ENCODE results near the gene MYCBP.

MYCBP gene

DNA sequence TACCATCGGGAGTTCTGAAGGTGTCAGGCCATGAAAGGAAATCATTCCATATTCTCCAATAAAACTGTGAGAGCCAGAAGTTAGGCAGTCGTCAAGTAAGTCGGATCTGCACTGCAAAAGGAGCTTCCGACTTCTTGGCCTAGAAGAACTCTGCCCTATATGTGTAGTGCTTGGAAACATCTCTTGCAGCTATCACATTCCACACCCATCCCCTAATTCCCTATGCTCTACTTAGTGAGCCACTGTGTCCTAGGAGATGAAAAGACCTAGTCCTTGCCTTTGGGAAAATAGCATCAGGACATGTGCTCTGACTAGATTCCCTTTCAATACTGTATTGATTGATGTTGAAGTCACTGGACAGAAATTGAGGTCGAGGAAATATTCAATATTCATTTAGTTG, 16.4 kb upstream of the MYCBP start:
- TF ChIP-seq TAF1 (IDR thresholded peaks at IDR 0.05; ENCODE audit: borderline replicate concordance, insufficient read depth, low read length), result no peak
- no peak for TF ChIP-seq SIN3A (IDR thresholded peaks at IDR 0.05; ENCODE audit: borderline replicate concordance, insufficient read depth, low read length)
- TF ChIP-seq FOXP2 (optimal IDR thresholded peaks at IDR 0.05; ENCODE audit: borderline replicate concordance, extremely low read depth, extremely low read length, insufficient read depth), result no peak
- no peak for TF ChIP-seq POLR2AphosphoS5 (IDR thresholded peaks at IDR 0.05; ENCODE audit: low read depth, low read length)
- TF ChIP-seq, protein P1, sequence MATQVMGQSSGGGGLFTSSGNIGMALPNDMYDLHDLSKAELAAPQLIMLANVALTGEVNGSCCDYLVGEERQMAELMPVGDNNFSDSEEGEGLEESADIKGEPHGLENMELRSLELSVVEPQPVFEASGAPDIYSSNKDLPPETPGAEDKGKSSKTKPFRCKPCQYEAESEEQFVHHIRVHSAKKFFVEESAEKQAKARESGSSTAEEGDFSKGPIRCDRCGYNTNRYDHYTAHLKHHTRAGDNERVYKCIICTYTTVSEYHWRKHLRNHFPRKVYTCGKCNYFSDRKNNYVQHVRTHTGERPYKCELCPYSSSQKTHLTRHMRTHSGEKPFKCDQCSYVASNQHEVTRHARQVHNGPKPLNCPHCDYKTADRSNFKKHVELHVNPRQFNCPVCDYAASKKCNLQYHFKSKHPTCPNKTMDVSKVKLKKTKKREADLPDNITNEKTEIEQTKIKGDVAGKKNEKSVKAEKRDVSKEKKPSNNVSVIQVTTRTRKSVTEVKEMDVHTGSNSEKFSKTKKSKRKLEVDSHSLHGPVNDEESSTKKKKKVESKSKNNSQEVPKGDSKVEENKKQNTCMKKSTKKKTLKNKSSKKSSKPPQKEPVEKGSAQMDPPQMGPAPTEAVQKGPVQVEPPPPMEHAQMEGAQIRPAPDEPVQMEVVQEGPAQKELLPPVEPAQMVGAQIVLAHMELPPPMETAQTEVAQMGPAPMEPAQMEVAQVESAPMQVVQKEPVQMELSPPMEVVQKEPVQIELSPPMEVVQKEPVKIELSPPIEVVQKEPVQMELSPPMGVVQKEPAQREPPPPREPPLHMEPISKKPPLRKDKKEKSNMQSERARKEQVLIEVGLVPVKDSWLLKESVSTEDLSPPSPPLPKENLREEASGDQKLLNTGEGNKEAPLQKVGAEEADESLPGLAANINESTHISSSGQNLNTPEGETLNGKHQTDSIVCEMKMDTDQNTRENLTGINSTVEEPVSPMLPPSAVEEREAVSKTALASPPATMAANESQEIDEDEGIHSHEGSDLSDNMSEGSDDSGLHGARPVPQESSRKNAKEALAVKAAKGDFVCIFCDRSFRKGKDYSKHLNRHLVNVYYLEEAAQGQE (IDR thresholded peaks at IDR 0.05; ENCODE audit: insufficient read depth in 1 of 2, low read depth in 2 of 2, low read length in 2 of 2), result no peak

DNA sequence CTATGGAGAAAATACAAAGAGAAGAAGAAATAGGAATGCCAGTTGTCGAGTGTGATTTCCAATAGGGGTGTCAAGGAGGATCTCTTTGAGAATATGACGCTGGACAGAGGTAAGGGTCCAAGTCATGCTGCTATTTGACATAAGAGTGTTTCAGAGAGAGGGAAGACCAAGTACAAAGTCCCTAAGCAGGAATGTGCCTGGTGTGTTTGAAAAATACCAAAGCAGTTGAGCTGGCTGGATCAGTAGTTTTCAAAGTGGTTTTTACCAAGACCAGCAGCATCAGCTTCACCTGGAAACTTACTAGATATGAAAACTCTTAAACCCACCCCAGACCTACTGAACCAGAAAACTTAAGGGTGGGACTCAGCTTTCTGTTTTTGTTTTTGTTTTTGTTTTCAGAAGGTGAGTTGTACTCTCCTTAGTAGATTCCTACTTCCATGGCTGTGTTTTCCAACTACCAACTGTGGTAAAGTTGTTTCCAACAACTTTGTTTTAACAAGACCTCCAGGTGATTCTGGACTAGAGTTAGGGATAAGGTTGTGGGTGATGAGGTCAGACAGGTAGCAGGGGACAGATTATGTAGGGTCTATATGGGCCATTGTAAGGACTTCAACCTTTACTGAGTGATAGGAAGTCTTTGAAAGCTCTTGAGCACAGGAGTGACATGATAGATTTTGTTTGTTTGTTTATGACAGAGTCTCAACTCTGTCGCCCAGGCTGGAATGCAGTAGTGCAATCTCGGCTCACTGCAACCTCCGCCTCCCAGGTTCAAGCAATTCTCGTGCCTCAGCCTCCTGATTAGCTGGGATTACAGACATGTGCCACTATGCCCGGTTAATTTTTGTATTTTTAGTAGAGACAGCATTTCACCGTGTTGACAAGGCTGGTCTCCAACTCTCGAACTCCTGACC, 15.5 kb upstream of the MYCBP start:
- TF ChIP-seq FOXP2 (optimal IDR thresholded peaks at IDR 0.05; ENCODE audit: borderline replicate concordance, extremely low read depth, extremely low read length, insufficient read depth) (no peak), SIN3A (IDR thresholded peaks at IDR 0.05; ENCODE audit: borderline replicate concordance, insufficient read depth, low read length) (no peak), POLR2AphosphoS5 (IDR thresholded peaks at IDR 0.05; ENCODE audit: low read depth, low read length) (no peak), TAF1 (IDR thresholded peaks at IDR 0.05; ENCODE audit: borderline replicate concordance, insufficient read depth, low read length) (no peak)

DNA sequence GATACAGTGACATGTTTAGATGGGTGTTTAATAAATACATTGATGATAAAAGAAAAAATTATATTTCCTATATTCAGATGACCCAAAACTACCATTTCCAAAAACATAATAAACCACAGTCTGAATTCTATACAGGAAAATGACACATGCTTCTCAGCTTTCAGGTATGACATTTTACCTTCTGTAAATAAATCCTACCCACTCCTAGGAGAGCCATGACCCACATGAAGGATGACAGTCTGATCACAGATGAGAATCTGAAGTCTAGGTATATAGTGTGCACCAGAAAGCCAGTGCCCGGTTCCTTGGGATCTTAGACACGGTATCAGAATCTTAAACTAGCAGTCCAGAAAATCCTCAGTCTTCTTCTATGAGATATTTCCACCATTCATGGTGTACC, 11.9 kb upstream of the MYCBP start:
- TF ChIP-seq POLR2AphosphoS5 (IDR thresholded peaks at IDR 0.05; ENCODE audit: low read depth, low read length) (no peak), SIN3A (IDR thresholded peaks at IDR 0.05; ENCODE audit: borderline replicate concordance, insufficient read depth, low read length) (no peak), TAF1 (IDR thresholded peaks at IDR 0.05; ENCODE audit: borderline replicate concordance, insufficient read depth, low read length) (no peak), FOXP2 (optimal IDR thresholded peaks at IDR 0.05; ENCODE audit: borderline replicate concordance, extremely low read depth, extremely low read length, insufficient read depth) (no peak)
- TF ChIP-seq, protein P1 (IDR thresholded peaks at IDR 0.05; ENCODE audit: insufficient read depth in 1 of 2, low read depth in 2 of 2, low read length in 2 of 2), result no peak

DNA sequence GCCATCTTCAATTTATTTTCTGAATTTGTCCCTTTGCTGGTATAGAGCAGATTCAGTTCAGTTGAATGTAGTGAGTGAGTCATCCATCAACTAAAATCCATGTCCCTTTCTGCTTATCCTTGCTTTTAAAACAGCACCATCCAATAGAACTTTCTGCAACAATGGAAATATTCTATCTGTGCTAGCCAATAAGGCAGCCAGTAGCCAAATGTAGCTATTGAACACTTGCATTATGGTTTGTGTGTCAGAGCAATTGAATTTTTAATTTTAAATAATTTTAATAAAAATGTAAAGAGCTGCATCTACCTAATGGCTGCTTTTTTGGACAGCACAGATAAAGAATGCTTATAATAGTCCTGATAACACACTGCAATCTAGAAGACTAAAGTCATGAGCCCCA, 8.3 kb upstream of the MYCBP start, which contains the start of gene GJA9:
Gene GJA9, minus strand, starts transcription at position 101 of the 400 bp plus-strand sequence. CDS start 5,489 bp downstream, outside the sequence.
- TF ChIP-seq TAF1 (IDR thresholded peaks at IDR 0.05; ENCODE audit: borderline replicate concordance, insufficient read depth, low read length) (no peak), POLR2AphosphoS5 (IDR thresholded peaks at IDR 0.05; ENCODE audit: low read depth, low read length) (no peak), FOXP2 (optimal IDR thresholded peaks at IDR 0.05; ENCODE audit: borderline replicate concordance, extremely low read depth, extremely low read length, insufficient read depth) (no peak), SIN3A (IDR thresholded peaks at IDR 0.05; ENCODE audit: borderline replicate concordance, insufficient read depth, low read length) (no peak)
- TF ChIP-seq, protein P1 (IDR thresholded peaks at IDR 0.05; ENCODE audit: insufficient read depth in 1 of 2, low read depth in 2 of 2, low read length in 2 of 2), result no peak

DNA sequence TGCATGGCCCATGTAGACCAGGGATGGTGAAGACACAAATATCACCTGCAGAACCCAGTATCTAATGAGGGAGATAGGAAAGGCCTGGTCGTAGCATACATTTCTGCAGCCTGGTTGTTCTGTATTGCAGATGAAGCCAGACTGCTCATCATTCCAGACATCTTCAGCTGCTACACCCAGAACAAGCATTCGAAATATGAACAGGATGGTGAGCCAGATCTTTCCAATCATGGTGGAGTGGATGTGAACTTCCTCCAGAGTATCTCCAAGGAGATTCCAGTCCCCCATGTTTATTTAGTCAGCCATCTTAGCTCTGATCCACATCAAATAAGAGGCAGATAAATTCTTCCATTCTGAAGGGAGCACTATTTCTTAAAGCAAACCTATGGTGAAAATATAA, 2.7 kb upstream of the MYCBP start:
- no peak for TF ChIP-seq POLR2AphosphoS5 (IDR thresholded peaks at IDR 0.05; ENCODE audit: low read depth, low read length)
- no peak for TF ChIP-seq FOXP2 (optimal IDR thresholded peaks at IDR 0.05; ENCODE audit: borderline replicate concordance, extremely low read depth, extremely low read length, insufficient read depth)
- no peak for TF ChIP-seq TAF1 (IDR thresholded peaks at IDR 0.05; ENCODE audit: borderline replicate concordance, insufficient read depth, low read length)
- no peak for TF ChIP-seq SIN3A (IDR thresholded peaks at IDR 0.05; ENCODE audit: borderline replicate concordance, insufficient read depth, low read length)
- TF ChIP-seq, protein P1 (IDR thresholded peaks at IDR 0.05; ENCODE audit: insufficient read depth in 1 of 2, low read depth in 2 of 2, low read length in 2 of 2), result no peak
